ENCODE results near the gene ZNF260. TPM values are rescaled to one million over a fixed set of nuclear protein-coding genes. Genes with fewer than 3 reads are reported as not detected.
"Not testable (repeated sequence)": the region's sequence is repeated elsewhere in the genome, so short reads cannot be mapped to it uniquely, and the experiment has no call there.

The ZNF260 gene
- total RNA-seq, 1 donor from 2014 or later = 32.1 TPM

GRCh38 chr19:36508325-36508724 is 19.7 kb downstream of the ZNF260 start:
- H3K36me3 Mint-ChIP-seq (ENCODE audit: low read depth) = peaks cover 43% of the 10 kb centered on the region
- DNase-seq (ENCODE audit: low read depth, low spot score) = no peak
- H3K9me3 Mint-ChIP-seq = peaks cover 12% of the 10 kb centered on the region
- H3K27me3 Mint-ChIP-seq (ENCODE audit: low read depth) = no peaks in the 10 kb centered on the region
- H3K27ac Mint-ChIP-seq (ENCODE audit: unreplicated experiment) = no peak overlapping the region
- no peak for TF ChIP-seq CTCF (conservative IDR thresholded peaks at IDR 0.05)
- no peaks in the 10 kb centered on the region for H3K4me1 Mint-ChIP-seq
- peak overlapping the region; percentile 31 for H3K4me3 Mint-ChIP-seq

GRCh38 chr19:36501973-36502372 is 26.1 kb downstream of the ZNF260 start:
- no peak overlapping the region for H3K4me3 Mint-ChIP-seq
- TF ChIP-seq CTCF (conservative IDR thresholded peaks at IDR 0.05) = no peak

DNA sequence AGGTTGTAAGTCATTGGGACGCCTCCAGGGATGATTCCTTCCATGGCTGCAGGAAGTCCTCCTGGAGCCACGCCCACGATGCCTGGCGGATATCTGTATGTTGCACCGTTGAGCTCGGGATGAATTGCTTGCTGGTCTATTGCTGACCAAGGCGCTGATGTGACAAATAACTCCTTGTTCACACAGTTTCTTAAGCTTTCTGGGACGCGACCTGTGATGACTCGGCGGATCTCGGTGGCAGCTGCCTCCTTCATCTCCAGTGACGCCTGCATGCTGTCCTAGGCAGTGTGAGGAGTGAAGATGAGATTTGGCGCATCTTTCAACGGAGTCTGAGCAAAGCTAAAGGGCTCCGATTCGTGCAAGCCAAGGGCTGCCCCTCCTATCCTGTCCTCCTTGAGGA is 31.1 kb downstream of the ZNF260 start:
- Mint-ChIP-seq H3K36me3 (ENCODE audit: low read depth) (peaks cover 15% of the 10 kb centered on the region), H3K27me3 (ENCODE audit: low read depth) (no peaks in the 10 kb centered on the region), H3K4me3 (no peak overlapping the region), H3K9me3 (peaks cover 11% of the 10 kb centered on the region), H3K27ac (ENCODE audit: unreplicated experiment) (no peak overlapping the region), H3K4me1 (no peaks in the 10 kb centered on the region)
- DNase-seq (ENCODE audit: low read depth, low spot score) = no peak
- TF ChIP-seq CTCF (conservative IDR thresholded peaks at IDR 0.05) = no peak

More at GRCh38 chr19:36501973-36502372, 26.1 kb downstream of the ZNF260 start:
- no peak overlapping the region for H3K27ac Mint-ChIP-seq (ENCODE audit: unreplicated experiment)
- H3K4me1 Mint-ChIP-seq = no peaks in the 10 kb centered on the region
- DNase-seq (ENCODE audit: low read depth, low spot score) = no peak
- H3K27me3 Mint-ChIP-seq (ENCODE audit: low read depth) = no peaks in the 10 kb centered on the region
- peaks cover 11% of the 10 kb centered on the region for H3K36me3 Mint-ChIP-seq (ENCODE audit: low read depth)
- H3K9me3 Mint-ChIP-seq = peaks cover 11% of the 10 kb centered on the region

DNA sequence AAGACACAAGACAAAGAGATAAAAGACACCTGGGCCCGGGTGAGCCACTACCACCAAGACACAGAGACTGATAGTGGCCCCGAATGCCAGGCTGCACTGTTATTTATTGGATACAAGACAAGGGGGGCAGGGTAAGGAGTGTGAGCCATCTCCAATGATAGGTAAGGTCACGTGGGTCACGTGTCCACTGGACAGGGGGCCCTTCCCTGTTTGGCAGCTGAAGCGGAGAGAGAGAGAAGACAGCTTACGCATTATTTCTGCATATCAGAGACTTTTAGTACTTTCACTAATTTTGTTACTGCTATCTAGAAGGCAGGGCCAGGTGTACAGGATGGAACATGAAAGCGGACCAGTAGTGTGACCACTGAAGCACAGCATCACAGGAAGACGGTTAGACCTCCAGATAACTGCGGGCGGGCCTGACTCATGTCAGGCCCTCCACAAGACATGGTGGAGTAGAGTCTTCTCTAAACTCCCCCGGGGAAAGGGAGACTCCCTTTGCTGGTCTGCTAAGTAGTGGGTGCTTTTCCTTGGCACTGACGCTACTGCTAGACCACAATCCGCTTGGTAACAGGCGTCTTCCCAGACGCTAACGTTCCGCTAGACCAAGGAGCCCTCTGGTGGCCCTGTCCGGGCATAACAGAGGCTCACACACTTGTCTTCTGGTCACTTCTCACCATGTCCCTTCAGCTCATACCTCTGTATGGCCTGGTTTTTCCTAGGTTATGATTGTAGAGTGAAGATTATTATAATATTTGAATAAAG is 35.2 kb downstream of the ZNF260 start:
- peak; percentile 11 for DNase-seq (ENCODE audit: low read depth, low spot score)
- Mint-ChIP-seq H3K9me3 (peaks cover 14% of the 10 kb centered on the region), H3K4me1 (peaks cover 24% of the 10 kb centered on the region), H3K4me3 (peak overlapping the region; percentile 42), H3K36me3 (ENCODE audit: low read depth) (peaks cover 29% of the 10 kb centered on the region)
- TF ChIP-seq CTCF (conservative IDR thresholded peaks at IDR 0.05) = peak; percentile 60
- H3K27ac Mint-ChIP-seq (ENCODE audit: unreplicated experiment); H3K27me3 Mint-ChIP-seq (ENCODE audit: low read depth): not testable (repeated sequence)

DNA sequence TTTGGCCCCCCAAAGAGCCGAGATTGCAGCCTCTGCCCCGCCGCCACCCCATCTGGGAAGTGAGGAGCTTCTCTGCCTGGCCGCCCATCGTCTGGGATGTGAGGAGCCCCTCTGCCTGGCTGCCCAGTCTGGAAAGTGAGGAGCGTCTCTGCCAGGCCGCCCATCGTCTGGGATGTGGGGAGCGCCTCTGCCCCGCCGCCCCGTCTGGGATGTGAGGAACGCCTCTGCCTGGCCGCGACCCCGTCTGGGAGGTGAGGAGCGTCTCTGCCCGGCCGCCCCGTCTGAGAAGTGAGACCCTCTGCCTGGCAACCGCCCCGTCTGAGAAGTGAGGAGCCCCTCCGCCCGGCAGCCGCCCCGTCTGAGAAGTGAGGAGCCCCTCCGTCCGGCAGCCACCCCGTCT is 37.2 kb downstream of the ZNF260 start:
- H3K4me3 Mint-ChIP-seq; H3K27ac Mint-ChIP-seq (ENCODE audit: unreplicated experiment); DNase-seq (ENCODE audit: low read depth, low spot score); H3K27me3 Mint-ChIP-seq (ENCODE audit: low read depth): not testable (repeated sequence)
- peaks cover 32% of the 10 kb centered on the region for H3K4me1 Mint-ChIP-seq
- peaks cover 15% of the 10 kb centered on the region for H3K9me3 Mint-ChIP-seq
- H3K36me3 Mint-ChIP-seq (ENCODE audit: low read depth) = peaks cover 40% of the 10 kb centered on the region

DNA sequence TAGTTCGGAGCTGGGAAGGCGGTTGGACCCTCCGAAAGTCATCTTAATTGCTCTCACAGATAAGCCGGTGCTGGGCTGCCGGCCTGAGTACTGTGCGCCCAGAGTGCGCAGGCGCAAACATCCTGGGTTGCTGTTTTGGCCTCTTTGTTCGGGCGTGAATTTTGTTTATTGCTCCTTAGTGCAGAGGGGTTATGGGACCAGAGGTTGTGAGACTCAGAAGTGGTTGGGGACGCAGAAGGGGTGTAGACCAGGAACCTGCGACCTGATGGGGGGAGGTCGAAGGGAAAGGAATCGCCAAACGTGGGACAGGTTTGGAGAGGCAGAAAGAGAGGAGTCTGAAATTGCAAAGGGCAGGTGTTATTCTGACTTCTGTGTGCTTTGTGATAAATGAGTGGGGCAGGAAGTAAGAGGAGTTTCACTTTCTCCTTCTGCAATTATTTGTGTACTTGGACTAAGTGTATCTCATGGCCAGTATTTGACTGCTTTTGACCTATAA is 38.1 kb downstream of the ZNF260 start:
- H3K9me3 Mint-ChIP-seq = peaks cover 16% of the 10 kb centered on the region
- peak; percentile 70 for DNase-seq (ENCODE audit: low read depth, low spot score)

More for the DNA sequence above, 38.1 kb downstream of the ZNF260 start:
- no peak for TF ChIP-seq CTCF (conservative IDR thresholded peaks at IDR 0.05)
- H3K27me3 Mint-ChIP-seq (ENCODE audit: low read depth) = peaks cover 2% of the 10 kb centered on the region
- peaks cover 32% of the 10 kb centered on the region for H3K4me1 Mint-ChIP-seq
- peak overlapping the region; percentile 100 for H3K27ac Mint-ChIP-seq (ENCODE audit: unreplicated experiment)
- peaks cover 44% of the 10 kb centered on the region for H3K36me3 Mint-ChIP-seq (ENCODE audit: low read depth)
- H3K4me3 Mint-ChIP-seq = peak overlapping the region; percentile 99

All from neural crest cell (in vitro differentiated cells).